ENCODE measurements around the gene SUZ12. TPM values are rescaled to one million over a fixed set of nuclear protein-coding genes. Genes with fewer than 3 reads are reported as not detected.

The SUZ12 gene
- total RNA-seq, 4 donors from 2014 or later: 7.0 to 9.2 (median 8.4) TPM

Other genes starting within 250 kb of the SUZ12 start
- gene COPRS, start 77.8 kb upstream of the SUZ12 start, total RNA-seq: 10 to 100 TPM; 43.8 to 73.9 (median 61.6) TPM
- gene UTP6, start 35.3 kb upstream of the SUZ12 start, total RNA-seq: 10 to 100 TPM; 22.7 to 35.2 (median 27.8) TPM
- 1 to 10 TPM; 3.8 to 7.9 (median 5.6) TPM for gene LRRC37B, start 70.4 kb downstream of the SUZ12 start, total RNA-seq
- gene RHOT1, start 205.5 kb downstream of the SUZ12 start, total RNA-seq: 10 to 100 TPM; 30.8 to 67.5 (median 36.2) TPM